Glutamatergic neuron (in vitro differentiated cells): Measurements from ENCODE around the gene SLC38A4. TPM values are rescaled to one million over a fixed set of nuclear protein-coding genes. Genes with fewer than 3 reads are reported as not detected.

Experiments used
- DNase-seq: peaks from one replicate; pipeline ENCODE4 v3.0.0; 2022
- H3K27ac Mint-ChIP-seq: one replicate; pipeline ENCODE4 v1.8.0; 2020; ENCODE audit warnings: mild to moderate bottlenecking, mixed read lengths, inconsistent platforms; ENCODE audit not compliant: unreplicated experiment
- H3K27me3 Mint-ChIP-seq: one replicate; pipeline ENCODE4 v1.8.0; 2020; ENCODE audit warnings: mild to moderate bottlenecking, moderate library complexity, mixed read lengths, inconsistent platforms; ENCODE audit not compliant: unreplicated experiment
- H3K36me3 Mint-ChIP-seq: one replicate; pipeline ENCODE4 v1.8.0; 2020; ENCODE audit warnings: mild to moderate bottlenecking, mixed read lengths, inconsistent platforms; ENCODE audit not compliant: unreplicated experiment
- H3K4me1 Mint-ChIP-seq: one replicate; pipeline ENCODE4 v1.8.0; 2020; ENCODE audit warnings: mild to moderate bottlenecking, low read depth, mixed read lengths, inconsistent platforms; ENCODE audit not compliant: unreplicated experiment
- H3K4me3 Mint-ChIP-seq: one replicate; pipeline ENCODE4 v1.8.0; 2020; ENCODE audit warnings: mild to moderate bottlenecking, mixed read lengths, inconsistent platforms; ENCODE audit not compliant: unreplicated experiment
- H3K9me3 Mint-ChIP-seq: one replicate; pipeline ENCODE4 v1.8.0; 2020; ENCODE audit warnings: mild to moderate bottlenecking, moderate library complexity, mixed read lengths, inconsistent platforms; ENCODE audit not compliant: unreplicated experiment
- CTCF ChIP-seq: fragments of 200-600 bp; sonication (generic); IDR thresholded peaks from one replicate; pipeline ENCODE4 v1.5.0; 2021; ENCODE audit not compliant: partially characterized antibody, unreplicated experiment
- total RNA-seq: library from RNA; stranded (reverse); fragmentation: NEBNext Ultra II Directional; extraction: Animal tissue kit (Norgen Biotek cat#: 25700); gene quantifications from one replicate; pipeline ENCODE4 v1.2.1, GENCODE V29; 2021; ENCODE audit not compliant: unreplicated experiment

The SLC38A4 gene
- total RNA-seq, 1 donor from 2014 or later, result 0.98 TPM

- H3K4me1 Mint-ChIP-seq, result peaks cover 3% of the 10 kb centered on the region
- no peak for TF ChIP-seq CTCF
These were observed 27.7 kb downstream of the SLC38A4 start for GRCh38 chr12:46798056-46798455.

GRCh38 chr12:46795988-46796387 is 29.8 kb downstream of the SLC38A4 start:
- no peaks in the 10 kb centered on the region for H3K36me3 Mint-ChIP-seq
- no peak overlapping the region for H3K4me3 Mint-ChIP-seq
- no peak for DNase-seq
- no peaks in the 10 kb centered on the region for H3K27me3 Mint-ChIP-seq
- H3K9me3 Mint-ChIP-seq, result no peaks in the 10 kb centered on the region
- H3K4me1 Mint-ChIP-seq, result no peaks in the 10 kb centered on the region
- H3K27ac Mint-ChIP-seq, result no peak overlapping the region
- no peak for TF ChIP-seq CTCF

More at GRCh38 chr12:46798056-46798455, 27.7 kb downstream of the SLC38A4 start:
- Mint-ChIP-seq H3K4me3 (no peak overlapping the region), H3K27ac (no peak overlapping the region), H3K27me3 (no peaks in the 10 kb centered on the region), H3K36me3 (no peaks in the 10 kb centered on the region), H3K9me3 (no peaks in the 10 kb centered on the region)
- no peak for DNase-seq

- TF ChIP-seq CTCF, result no peak
- Mint-ChIP-seq H3K9me3 (no peaks in the 10 kb centered on the region), H3K36me3 (no peaks in the 10 kb centered on the region), H3K27me3 (no peaks in the 10 kb centered on the region), H3K27ac (no peak overlapping the region), H3K4me3 (no peak overlapping the region), H3K4me1 (no peaks in the 10 kb centered on the region)
- no peak for DNase-seq
These were observed 31.1 kb downstream of the SLC38A4 start for GRCh38 chr12:46794593-46795190.

DNA sequence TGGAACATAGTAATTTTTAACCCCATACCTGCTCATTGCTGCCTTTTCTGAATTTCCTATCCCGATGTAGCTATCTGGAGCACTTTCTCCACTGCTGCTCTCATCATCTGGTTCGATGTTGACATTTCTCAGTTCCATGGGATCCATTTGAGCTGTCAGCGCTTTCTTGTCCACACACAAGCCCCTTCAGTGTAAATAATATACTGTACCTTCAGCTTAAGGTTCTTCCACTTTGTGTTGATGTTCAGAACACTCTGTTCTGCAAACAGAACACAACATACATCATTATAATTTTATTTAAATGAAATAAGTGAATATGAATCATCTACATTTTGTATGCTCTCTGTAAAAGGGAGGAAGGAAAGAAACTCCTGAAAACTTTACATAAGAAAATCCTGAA is 32.9 kb downstream of the SLC38A4 start:
- no peaks in the 10 kb centered on the region for H3K36me3 Mint-ChIP-seq
- no peaks in the 10 kb centered on the region for H3K27me3 Mint-ChIP-seq
- no peaks in the 10 kb centered on the region for H3K9me3 Mint-ChIP-seq
- TF ChIP-seq CTCF, result no peak
- no peak overlapping the region for H3K27ac Mint-ChIP-seq
- no peak overlapping the region for H3K4me3 Mint-ChIP-seq
- H3K4me1 Mint-ChIP-seq, result peaks cover 3% of the 10 kb centered on the region
- DNase-seq, result no peak

GRCh38 chr12:46790066-46790465 is 35.7 kb downstream of the SLC38A4 start:
- H3K27me3 Mint-ChIP-seq, result no peaks in the 10 kb centered on the region
- TF ChIP-seq CTCF, result no peak

More at GRCh38 chr12:46790066-46790465, 35.7 kb downstream of the SLC38A4 start:
- DNase-seq, result no peak
- Mint-ChIP-seq H3K4me1 (peaks cover 3% of the 10 kb centered on the region), H3K4me3 (no peak overlapping the region), H3K27ac (no peak overlapping the region), H3K36me3 (no peaks in the 10 kb centered on the region), H3K9me3 (peaks cover 3% of the 10 kb centered on the region)
